ENCODE data around the gene KIFC3. TPM values are rescaled to one million over a fixed set of nuclear protein-coding genes. Genes with fewer than 3 reads are reported as not detected.

KIFC3 gene
- total and polyA plus RNA-seq, 2 of the 13 experiments (the other 11 are each of a cell fraction or from before 2014, with no cell fraction given) = 42.1 to 45.3 TPM

- TF ChIP-seq NCOA2 (CRISPR knock-in tag; IDR thresholded peaks at IDR 0.05) (no peak), ZBTB34 (CRISPR knock-in tag; IDR thresholded peaks at IDR 0.05) (no peak), ZNF672 (CRISPR knock-in tag; IDR thresholded peaks at IDR 0.05) (no peak), ZNF670 (CRISPR knock-in tag; IDR thresholded peaks at IDR 0.05; ENCODE audit: borderline replicate concordance) (no peak), IKZF1 (IDR thresholded peaks at IDR 0.05) (no peak), ZNF598 (CRISPR knock-in tag; IDR thresholded peaks at IDR 0.05; ENCODE audit: borderline replicate concordance) (no peak), RXRA (CRISPR knock-in tag; IDR thresholded peaks at IDR 0.05) (no peak), HHEX (CRISPR knock-in tag; IDR thresholded peaks at IDR 0.05) (no peak), RCOR2 (CRISPR knock-in tag; IDR thresholded peaks at IDR 0.05) (no peak), EEA1 (CRISPR knock-in tag; IDR thresholded peaks at IDR 0.05; ENCODE audit: borderline replicate concordance) (no peak)
These were observed 59.7 kb downstream of the KIFC3 start (continued) for GRCh38 chr16:57742543-57742942.

DNA sequence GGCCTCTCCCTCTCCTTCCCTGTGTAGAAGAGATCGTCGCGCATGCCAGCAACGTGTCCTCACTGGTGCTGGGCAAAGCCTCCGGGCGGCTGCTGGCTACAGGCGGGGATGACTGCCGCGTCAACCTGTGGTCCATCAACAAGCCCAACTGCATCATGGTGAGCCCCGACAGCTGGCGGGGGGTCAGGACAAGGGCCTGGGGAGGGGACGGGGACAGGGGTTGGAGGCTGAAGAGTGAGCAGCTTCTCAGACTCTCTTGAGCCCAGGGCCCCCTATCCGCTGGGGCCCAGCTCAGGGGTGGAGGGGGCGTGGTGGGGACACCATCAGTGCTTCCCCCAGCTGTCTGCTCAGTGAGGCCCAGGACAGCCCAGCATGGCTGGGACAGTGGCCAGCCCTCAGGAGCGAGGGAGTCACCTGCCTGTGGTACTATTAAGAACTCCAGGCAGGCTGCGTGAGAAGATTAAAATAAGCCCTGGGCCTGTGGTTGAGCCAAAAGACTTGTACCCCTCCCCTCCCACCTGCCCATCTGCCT, 60.6 kb downstream of the KIFC3 start:
- no TSS peak for BruUV-seq (replicated peaks)
- intact Hi-C loops (cut with micrococcal nuclease; ENCODE audit: unreplicated experiment) = no loop called here
- H3K27me3 ChIP-seq (ENCODE audit: control insufficient read depth in 1 of 2, insufficient read depth in 2 of 2, low read length in 2 of 2) = no peaks in the 10 kb centered on the region
- H3K27ac ChIP-seq (ENCODE audit: extremely low read length, insufficient read depth, low read length) = no peak overlapping the region
- FAIRE-seq (no peak), DNase-seq (ENCODE audit: low spot score) (no peak), ATAC-seq (no peak)
- H4K20me1 ChIP-seq (ENCODE audit: insufficient read depth, low read length) = no peaks in the 10 kb centered on the region
- no peak overlapping the region for H3K4me3 ChIP-seq (replicated peaks in 1 of 3; ENCODE audit: insufficient read depth in 1 of 3, low read depth in 2 of 3, low read length in 3 of 3)
- H3K4me2 ChIP-seq (ENCODE audit: low read depth, low read length) = no peak overlapping the region
- ChIA-PET CTCF (ENCODE audit: low intra/inter-chr PET ratio, low total read pairs) (no interaction called here), POLR2A (no interaction called here)
- H3K79me2 ChIP-seq (ENCODE audit: insufficient read depth, low read length) = no peaks in the 10 kb centered on the region
- no peaks in the 10 kb centered on the region for H3K9me3 ChIP-seq (ENCODE audit: low read length)
- H3K4me1 ChIP-seq (ENCODE audit: insufficient read depth, low read length) = peaks cover 8% of the 10 kb centered on the region
- no peak for TF ChIP-seq SRSF1 (optimal IDR thresholded peaks at IDR 0.05; ENCODE audit: low read depth, low read length)
- TF ChIP-seq RBFOX2 (IDR thresholded peaks at IDR 0.05; ENCODE audit: low read depth, low read length) = 0 out of 2 replicates have a peak, but pooled peaks have one; percentile 27
- H3K9ac ChIP-seq (ENCODE audit: insufficient read depth, low read depth, low read length) = no peak overlapping the region
- in situ Hi-C loops (cut with HindIII; ENCODE audit: extremely low pct_ligation_motif_present, low pct_unique_long_range_greater_than_20kb) = no loop called here
- H3K36me3 ChIP-seq (replicated peaks in 1 of 2; ENCODE audit: control insufficient read depth in 1 of 2, insufficient read depth in 2 of 2, low read length in 2 of 2) = peaks cover 10 to 26% of the 10 kb centered on the region in 2 experiments; a peak in 4 of 5 replicates
- WGBS (ENCODE audit: low lambda C conversion rate) = 97% methylated on average over 16 of the region's 16 CpGs
- no peak overlapping the region for H2AFZ ChIP-seq (ENCODE audit: low read length)

Measured in HepG2 (cell line).